H1 (cell line): ENCODE data around the gene ARL5C. TPM values are rescaled to one million over a fixed set of nuclear protein-coding genes. Genes with fewer than 3 reads are reported as not detected.

ENCODE experiments used
- E2F6 ChIP-seq: IDR thresholded peaks from 2 replicates; pipeline ENCODE4 v1.6.1; 2012; ENCODE audit warnings: inconsistent platforms
- FOSL1 ChIP-seq: IDR thresholded peaks from 2 replicates; pipeline ENCODE4 v1.6.1; 2011; ENCODE audit warnings: mild to moderate bottlenecking, low read depth, low read length, moderate library complexity; ENCODE audit not compliant: insufficient read depth
- HDAC2 ChIP-seq, 2 experiments: fragments of 300-600 bp in 1 of 2; sonication (generic) in 1 of 2; IDR thresholded peaks; 2 replicates each; pipeline ENCODE4 v1.6.1; 2011 to 2012; ENCODE audit warnings: low read depth in 2 of 2, low read length in 2 of 2, mild to moderate bottlenecking in 2 of 2, moderate library complexity in 2 of 2, borderline replicate concordance in 1 of 2, inconsistent platforms in 1 of 2
- PHF8 ChIP-seq: fragments of 200-600 bp; sonication (generic); conservative IDR thresholded peaks from 2 replicates; pipeline ENCODE4 v1.7.1; 2012; ENCODE audit warnings: low read depth, mild to moderate bottlenecking, inconsistent platforms, low read length, moderate library complexity
- POLR2A ChIP-seq, 2 experiments: IDR thresholded peaks; 1 replicate in 1 of 2; 2 replicates in 1 of 2; pipeline ENCODE4 v1.6.1; 2011; ENCODE audit warnings: low read depth in 2 of 2, low read length in 2 of 2, mild to moderate bottlenecking in 2 of 2; ENCODE audit errors: control extremely low read depth in 1 of 2
- RFX5 ChIP-seq: IDR thresholded peaks from 2 replicates; pipeline ENCODE4 v1.6.1; 2011; ENCODE audit warnings: low read depth, low read length, improper control_type of control experiment, borderline replicate concordance
- SRF ChIP-seq: IDR thresholded peaks from 2 replicates; pipeline ENCODE4 v1.6.1; 2011; ENCODE audit warnings: mild to moderate bottlenecking, low read depth, low read length, moderate library complexity
- polyA plus RNA-seq, 7 experiments: library from polyadenylated mRNA; depleted of rRNA in 3 of 7; stranded (reverse) in 5 of 7; unstranded in 2 of 7; fragments of >200 nt in 5 of 7; fragments of 200-250 nt in 2 of 7; gene quantifications; 1 replicate in 5 of 7; 2 replicates in 1 of 7; 4 replicates in 1 of 7; pipeline versions ENCODE4 v1.2.1 to v1.2.3, GENCODE V29; 2011 to 2013; ENCODE audit warnings: missing spikeins in 2 of 7, mixed read lengths in 2 of 7
- total RNA-seq: library from RNA; stranded (reverse); fragmentation: NEBNext Ultra II Directional; extraction: Animal tissue kit (Norgen Biotek cat#: 25700); gene quantifications from 2 replicates; pipeline ENCODE4 v1.2.1, GENCODE V29; 2021
- TF ChIP-seq, protein P1 (sequence below): fragments of 300-600 bp; sonication (generic); IDR thresholded peaks from 2 replicates; pipeline ENCODE4 v1.7.1; 2012; ENCODE audit warnings: low read length, moderate library complexity, mild to moderate bottlenecking, inconsistent platforms; ENCODE audit not compliant: insufficient replicate concordance

Gene ARL5C
- total and polyA plus RNA-seq, 2 of the 8 experiments (the other 6 are each of a cell fraction or from before 2014, with no cell fraction given) = not detected

DNA sequence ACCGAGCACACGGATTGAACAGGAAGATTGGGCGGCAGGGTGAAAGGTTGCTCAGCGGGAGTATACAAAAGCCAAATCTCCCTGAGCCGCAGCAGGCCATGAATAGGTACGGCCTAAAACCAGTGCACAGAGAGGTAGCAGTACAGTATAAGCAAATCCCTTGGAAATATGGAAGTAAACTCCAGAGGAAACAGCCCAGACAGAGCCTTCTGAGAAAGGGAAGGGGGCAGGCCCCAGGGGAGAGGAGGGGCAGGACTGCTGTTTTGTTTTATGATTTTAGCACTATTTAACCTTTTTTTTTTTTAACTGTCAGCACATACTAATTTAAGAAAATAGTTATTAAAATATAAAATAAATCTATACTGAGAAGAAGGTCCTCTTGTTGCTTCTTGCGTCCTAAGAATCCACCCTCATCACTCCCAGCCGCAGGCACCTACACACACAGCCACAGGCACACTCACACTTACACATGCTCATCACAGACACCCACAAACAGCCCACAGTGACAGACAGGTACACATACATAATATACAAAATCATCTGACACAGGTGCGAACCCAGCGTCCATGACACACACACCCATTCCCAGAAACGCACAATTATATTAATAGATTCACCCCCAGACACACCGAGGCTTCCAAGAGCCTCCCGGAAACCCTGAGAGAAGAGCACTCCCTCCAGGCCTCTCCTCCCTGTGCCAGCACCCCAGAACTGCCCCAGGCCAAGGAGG, 27.4 kb downstream of the ARL5C start (continued):
- TF ChIP-seq, protein P1, sequence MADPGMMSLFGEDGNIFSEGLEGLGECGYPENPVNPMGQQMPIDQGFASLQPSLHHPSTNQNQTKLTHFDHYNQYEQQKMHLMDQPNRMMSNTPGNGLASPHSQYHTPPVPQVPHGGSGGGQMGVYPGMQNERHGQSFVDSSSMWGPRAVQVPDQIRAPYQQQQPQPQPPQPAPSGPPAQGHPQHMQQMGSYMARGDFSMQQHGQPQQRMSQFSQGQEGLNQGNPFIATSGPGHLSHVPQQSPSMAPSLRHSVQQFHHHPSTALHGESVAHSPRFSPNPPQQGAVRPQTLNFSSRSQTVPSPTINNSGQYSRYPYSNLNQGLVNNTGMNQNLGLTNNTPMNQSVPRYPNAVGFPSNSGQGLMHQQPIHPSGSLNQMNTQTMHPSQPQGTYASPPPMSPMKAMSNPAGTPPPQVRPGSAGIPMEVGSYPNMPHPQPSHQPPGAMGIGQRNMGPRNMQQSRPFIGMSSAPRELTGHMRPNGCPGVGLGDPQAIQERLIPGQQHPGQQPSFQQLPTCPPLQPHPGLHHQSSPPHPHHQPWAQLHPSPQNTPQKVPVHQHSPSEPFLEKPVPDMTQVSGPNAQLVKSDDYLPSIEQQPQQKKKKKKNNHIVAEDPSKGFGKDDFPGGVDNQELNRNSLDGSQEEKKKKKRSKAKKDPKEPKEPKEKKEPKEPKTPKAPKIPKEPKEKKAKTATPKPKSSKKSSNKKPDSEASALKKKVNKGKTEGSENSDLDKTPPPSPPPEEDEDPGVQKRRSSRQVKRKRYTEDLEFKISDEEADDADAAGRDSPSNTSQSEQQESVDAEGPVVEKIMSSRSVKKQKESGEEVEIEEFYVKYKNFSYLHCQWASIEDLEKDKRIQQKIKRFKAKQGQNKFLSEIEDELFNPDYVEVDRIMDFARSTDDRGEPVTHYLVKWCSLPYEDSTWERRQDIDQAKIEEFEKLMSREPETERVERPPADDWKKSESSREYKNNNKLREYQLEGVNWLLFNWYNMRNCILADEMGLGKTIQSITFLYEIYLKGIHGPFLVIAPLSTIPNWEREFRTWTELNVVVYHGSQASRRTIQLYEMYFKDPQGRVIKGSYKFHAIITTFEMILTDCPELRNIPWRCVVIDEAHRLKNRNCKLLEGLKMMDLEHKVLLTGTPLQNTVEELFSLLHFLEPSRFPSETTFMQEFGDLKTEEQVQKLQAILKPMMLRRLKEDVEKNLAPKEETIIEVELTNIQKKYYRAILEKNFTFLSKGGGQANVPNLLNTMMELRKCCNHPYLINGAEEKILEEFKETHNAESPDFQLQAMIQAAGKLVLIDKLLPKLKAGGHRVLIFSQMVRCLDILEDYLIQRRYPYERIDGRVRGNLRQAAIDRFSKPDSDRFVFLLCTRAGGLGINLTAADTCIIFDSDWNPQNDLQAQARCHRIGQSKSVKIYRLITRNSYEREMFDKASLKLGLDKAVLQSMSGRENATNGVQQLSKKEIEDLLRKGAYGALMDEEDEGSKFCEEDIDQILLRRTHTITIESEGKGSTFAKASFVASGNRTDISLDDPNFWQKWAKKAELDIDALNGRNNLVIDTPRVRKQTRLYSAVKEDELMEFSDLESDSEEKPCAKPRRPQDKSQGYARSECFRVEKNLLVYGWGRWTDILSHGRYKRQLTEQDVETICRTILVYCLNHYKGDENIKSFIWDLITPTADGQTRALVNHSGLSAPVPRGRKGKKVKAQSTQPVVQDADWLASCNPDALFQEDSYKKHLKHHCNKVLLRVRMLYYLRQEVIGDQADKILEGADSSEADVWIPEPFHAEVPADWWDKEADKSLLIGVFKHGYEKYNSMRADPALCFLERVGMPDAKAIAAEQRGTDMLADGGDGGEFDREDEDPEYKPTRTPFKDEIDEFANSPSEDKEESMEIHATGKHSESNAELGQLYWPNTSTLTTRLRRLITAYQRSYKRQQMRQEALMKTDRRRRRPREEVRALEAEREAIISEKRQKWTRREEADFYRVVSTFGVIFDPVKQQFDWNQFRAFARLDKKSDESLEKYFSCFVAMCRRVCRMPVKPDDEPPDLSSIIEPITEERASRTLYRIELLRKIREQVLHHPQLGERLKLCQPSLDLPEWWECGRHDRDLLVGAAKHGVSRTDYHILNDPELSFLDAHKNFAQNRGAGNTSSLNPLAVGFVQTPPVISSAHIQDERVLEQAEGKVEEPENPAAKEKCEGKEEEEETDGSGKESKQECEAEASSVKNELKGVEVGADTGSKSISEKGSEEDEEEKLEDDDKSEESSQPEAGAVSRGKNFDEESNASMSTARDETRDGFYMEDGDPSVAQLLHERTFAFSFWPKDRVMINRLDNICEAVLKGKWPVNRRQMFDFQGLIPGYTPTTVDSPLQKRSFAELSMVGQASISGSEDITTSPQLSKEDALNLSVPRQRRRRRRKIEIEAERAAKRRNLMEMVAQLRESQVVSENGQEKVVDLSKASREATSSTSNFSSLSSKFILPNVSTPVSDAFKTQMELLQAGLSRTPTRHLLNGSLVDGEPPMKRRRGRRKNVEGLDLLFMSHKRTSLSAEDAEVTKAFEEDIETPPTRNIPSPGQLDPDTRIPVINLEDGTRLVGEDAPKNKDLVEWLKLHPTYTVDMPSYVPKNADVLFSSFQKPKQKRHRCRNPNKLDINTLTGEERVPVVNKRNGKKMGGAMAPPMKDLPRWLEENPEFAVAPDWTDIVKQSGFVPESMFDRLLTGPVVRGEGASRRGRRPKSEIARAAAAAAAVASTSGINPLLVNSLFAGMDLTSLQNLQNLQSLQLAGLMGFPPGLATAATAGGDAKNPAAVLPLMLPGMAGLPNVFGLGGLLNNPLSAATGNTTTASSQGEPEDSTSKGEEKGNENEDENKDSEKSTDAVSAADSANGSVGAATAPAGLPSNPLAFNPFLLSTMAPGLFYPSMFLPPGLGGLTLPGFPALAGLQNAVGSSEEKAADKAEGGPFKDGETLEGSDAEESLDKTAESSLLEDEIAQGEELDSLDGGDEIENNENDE = no peak
- TF ChIP-seq PHF8 (no peak), RFX5 (no peak), POLR2A (IDR thresholded peaks at IDR 0.05; ENCODE audit: control extremely low read depth in 1 of 2, low read depth in 2 of 2, low read length in 2 of 2) (no peak), E2F6 (no peak), HDAC2 (IDR thresholded peaks at IDR 0.05; ENCODE audit: borderline replicate concordance in 1 of 2, low read depth in 2 of 2, low read length in 2 of 2) (no peak), SRF (no peak), FOSL1 (no peak)
- TF ChIP-seq, all 59 proteins: peak for 0
